ENCODE measurements around the gene RIMS4.
A peak's percentile ranks its signal among the peaks of the same experiment; 100 is the strongest.

Gene RIMS4

GRCh38 chr20:44709797-44710196, 100.5 kb downstream of the RIMS4 start:
- H3K4me3 ChIP-seq (ENCODE audit: low read depth, low read length), result no peak overlapping the region
- no peak for DNase-seq (ENCODE audit: low read depth)
- no peak for TF ChIP-seq CTCF (conservative IDR thresholded peaks at IDR 0.05; ENCODE audit: low read depth, low read length)

DNA sequence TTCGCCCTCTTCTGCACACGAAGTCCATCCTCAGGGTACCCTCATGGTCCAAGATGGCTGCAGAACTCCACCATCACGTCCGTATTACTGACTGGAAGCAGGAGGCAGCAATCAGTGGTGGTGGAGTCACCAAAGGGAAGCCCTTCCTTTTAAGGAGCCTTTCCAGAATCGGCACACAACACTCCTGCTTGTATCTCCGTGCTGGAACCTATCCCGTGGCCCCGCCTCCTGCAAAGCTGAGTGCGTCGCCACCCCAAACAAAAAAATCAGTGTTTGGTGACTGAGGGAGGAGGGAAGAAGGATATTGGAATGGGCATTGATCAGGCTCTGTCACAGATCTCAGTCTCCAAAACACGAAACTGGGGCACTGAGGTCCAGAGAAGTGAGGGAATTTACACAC, 101.0 kb downstream of the RIMS4 start:
- H3K4me3 ChIP-seq (ENCODE audit: low read depth, low read length), result no peak overlapping the region
- no peak for TF ChIP-seq CTCF (conservative IDR thresholded peaks at IDR 0.05; ENCODE audit: low read depth, low read length)
- no peak for DNase-seq (ENCODE audit: low read depth)

GRCh38 chr20:44707018-44707579, 103.2 kb downstream of the RIMS4 start:
- TF ChIP-seq CTCF (conservative IDR thresholded peaks at IDR 0.05; ENCODE audit: low read depth, low read length), result no peak
- no peak overlapping the region for H3K4me3 ChIP-seq (ENCODE audit: low read depth, low read length)
- no peak for DNase-seq (ENCODE audit: low read depth)

DNA sequence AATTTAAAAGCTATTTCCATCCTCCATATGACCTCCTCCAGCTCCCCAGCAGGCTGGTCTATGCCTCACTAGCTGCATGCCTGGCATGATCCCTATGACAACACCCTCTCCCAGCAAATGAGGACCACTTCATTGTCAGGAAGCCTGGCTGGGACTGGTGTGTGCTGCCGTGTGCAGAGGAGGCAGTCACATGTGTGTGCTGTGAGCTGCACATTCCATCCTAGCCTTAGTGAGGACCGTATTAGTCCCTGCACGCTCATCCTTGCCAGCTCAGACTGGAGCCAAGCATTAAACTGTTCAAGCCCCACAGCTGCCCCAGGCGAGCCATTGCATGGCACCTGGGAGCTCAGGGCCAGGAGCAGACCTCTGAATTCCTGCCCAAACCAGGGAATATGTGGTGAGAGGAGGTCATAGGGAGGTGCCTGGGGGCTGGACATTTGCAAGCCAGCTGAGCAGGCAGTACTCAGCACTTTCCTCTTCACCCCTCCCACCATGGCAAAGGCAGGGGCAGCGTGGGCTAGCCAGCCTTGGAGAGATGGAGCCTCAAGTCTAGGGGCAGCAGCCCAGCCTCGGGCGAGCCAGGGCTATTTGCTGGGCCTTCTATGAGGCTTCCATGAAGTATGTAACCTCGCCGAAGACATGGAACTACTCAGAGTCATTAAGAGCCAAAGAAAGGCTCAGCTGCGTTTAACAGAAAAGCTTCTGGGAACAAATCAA, 103.9 kb downstream of the RIMS4 start:
- no peak for TF ChIP-seq CTCF (conservative IDR thresholded peaks at IDR 0.05; ENCODE audit: low read depth, low read length)
- no peak for DNase-seq (ENCODE audit: low read depth)
- no peak overlapping the region for H3K4me3 ChIP-seq (ENCODE audit: low read depth, low read length)

DNA sequence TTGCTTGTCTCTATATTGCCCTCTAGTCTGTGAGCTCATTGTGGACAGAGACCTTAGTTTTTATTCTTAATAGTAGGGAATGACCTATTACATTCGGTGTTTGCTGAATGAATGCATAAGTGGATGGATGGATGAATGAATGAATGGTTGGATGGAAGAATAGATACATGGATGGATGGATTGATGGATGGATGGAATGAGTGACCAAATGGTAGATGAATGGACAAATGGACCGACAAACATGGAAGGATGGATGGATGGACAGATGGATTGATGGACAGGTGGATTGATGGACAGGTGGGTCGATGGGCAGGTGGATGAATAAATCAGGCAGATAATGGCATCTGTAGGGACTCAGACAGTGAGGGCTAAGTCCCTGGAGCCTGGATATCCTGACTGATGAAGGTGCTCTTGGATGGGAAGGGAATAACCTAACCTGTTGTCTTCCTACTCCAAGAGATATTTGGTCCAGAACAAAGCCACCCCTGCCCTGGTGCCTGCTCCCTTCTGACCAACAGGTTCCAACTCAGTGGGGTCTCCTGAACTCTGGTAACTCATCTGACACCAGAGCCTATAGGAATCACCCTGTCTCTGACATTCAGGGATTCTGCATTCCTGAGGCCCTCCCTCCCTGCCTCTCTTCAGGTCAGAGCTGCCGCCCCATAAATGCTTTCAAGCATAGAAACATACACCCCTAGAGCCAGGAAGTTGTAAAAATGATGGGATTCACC, 104.8 kb downstream of the RIMS4 start:
- no peak overlapping the region for H3K4me3 ChIP-seq (ENCODE audit: low read depth, low read length)
- DNase-seq (ENCODE audit: low read depth), result no peak
- no peak for TF ChIP-seq CTCF (conservative IDR thresholded peaks at IDR 0.05; ENCODE audit: low read depth, low read length)

DNA sequence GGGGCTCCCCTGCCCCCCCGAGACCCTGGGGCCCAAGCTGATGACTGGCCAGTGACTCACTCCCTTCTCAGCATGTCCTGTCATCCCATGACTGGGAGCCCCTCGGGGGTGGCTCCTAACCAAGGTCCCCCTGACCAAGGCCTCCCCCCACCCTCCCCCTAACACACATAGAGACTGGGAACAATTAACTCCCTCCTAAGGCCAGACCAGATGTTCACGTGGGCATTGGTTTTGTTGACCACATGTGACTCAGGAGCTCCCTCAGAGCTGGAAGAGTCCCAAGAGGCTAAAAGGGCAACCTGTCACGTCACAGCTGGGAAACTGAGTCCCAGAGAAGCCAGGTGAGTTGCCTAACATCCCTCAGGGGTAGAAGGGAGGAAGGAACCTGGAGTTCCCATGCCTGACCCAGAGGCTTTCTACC, 105.8 kb downstream of the RIMS4 start:
- H3K4me3 ChIP-seq (ENCODE audit: low read depth, low read length), result no peak overlapping the region

More for the DNA sequence above, 105.8 kb downstream of the RIMS4 start:
- DNase-seq (ENCODE audit: low read depth), result peak; percentile 70
- no peak for TF ChIP-seq CTCF (conservative IDR thresholded peaks at IDR 0.05; ENCODE audit: low read depth, low read length)
